CD14-positive monocyte (primary cell): ENCODE results near the gene TAF5L. TPM values are rescaled to one million over a fixed set of nuclear protein-coding genes. Genes with fewer than 3 reads are reported as not detected.

Experiments used
- DNase-seq, 3 donors: peaks; one replicate each; pipeline ENCODE4 v3.0.0-alpha.2; 2011 to 2022
- H2AFZ ChIP-seq: 2 replicates; pipeline ENCODE4 v1.6.0; 2012; ENCODE audit warnings: mild to moderate bottlenecking, low read depth, low read length, inconsistent platforms; ENCODE audit not compliant: insufficient read depth, poor library complexity, severe bottlenecking
- H3K27ac ChIP-seq, 2 donors: 1 replicate in 1 of 2; 2 replicates in 1 of 2; pipeline ENCODE4 v1.5.1; 2012 to 2013; ENCODE audit warnings: low read length in 2 of 2, control low read depth in 1 of 2, inconsistent platforms in 1 of 2, low read depth in 1 of 2, mild to moderate bottlenecking in 1 of 2
- H3K27me3 ChIP-seq, 2 donors: one replicate each; pipeline versions ENCODE4 v1.6.0 to v1.6.1; 2011 to 2013; ENCODE audit warnings: low read length in 2 of 2; ENCODE audit not compliant: control insufficient read depth in 2 of 2, insufficient read depth in 2 of 2
- H3K36me3 ChIP-seq, 2 donors: replicated peaks in 1 of 2; 1 replicate in 1 of 2; 2 replicates in 1 of 2; pipeline versions ENCODE4 v1.5.1 to v1.6.1; 2012 to 2013; ENCODE audit warnings: low read length in 2 of 2, control low read depth in 1 of 2, inconsistent platforms in 1 of 2, mild to moderate bottlenecking in 1 of 2; ENCODE audit not compliant: insufficient read depth in 2 of 2, control insufficient read depth in 1 of 2
- H3K4me1 ChIP-seq, 2 donors: 1 replicate in 1 of 2; 2 replicates in 1 of 2; pipeline versions ENCODE4 v1.5.1 to v1.6.1; 2012 to 2013; ENCODE audit warnings: low read length in 2 of 2, control low read depth in 1 of 2, inconsistent platforms in 1 of 2, mild to moderate bottlenecking in 1 of 2, moderate library complexity in 1 of 2; ENCODE audit not compliant: insufficient read depth in 2 of 2, control insufficient read depth in 1 of 2
- H3K4me2 ChIP-seq: replicated peaks from 2 replicates; pipeline ENCODE3; 2012; ENCODE audit warnings: low read length, moderate library complexity, mild to moderate bottlenecking; ENCODE audit not compliant: poor library complexity, severe bottlenecking; ENCODE audit errors: extremely low read depth
- H3K4me3 ChIP-seq, 3 experiments: fragments of 200-600 bp in 1 of 3; sonication (generic) in 1 of 3; replicated peaks in 1 of 3; 1 replicate in 2 of 3; 2 replicates in 1 of 3; pipeline ENCODE4 v1.5.1; 2011 to 2013; ENCODE audit warnings: low read length in 3 of 3, mild to moderate bottlenecking in 3 of 3, control low read depth in 2 of 3, low read depth in 2 of 3, inconsistent platforms in 1 of 3, moderate library complexity in 1 of 3
- H3K79me2 ChIP-seq: 2 replicates; pipeline ENCODE4 v1.6.0; 2012; ENCODE audit warnings: mild to moderate bottlenecking, control low read depth, inconsistent platforms, low read length, moderate library complexity; ENCODE audit not compliant: insufficient read depth
- H3K9ac ChIP-seq: 2 replicates; pipeline ENCODE4 v1.6.0; 2017; ENCODE audit warnings: low read length, mild to moderate bottlenecking; ENCODE audit not compliant: insufficient read depth, poor library complexity, severe bottlenecking
- H3K9me3 ChIP-seq, 2 donors: replicated peaks in 1 of 2; 1 replicate in 1 of 2; 2 replicates in 1 of 2; pipeline versions ENCODE4 v1.5.1 to v1.6.1; 2012 to 2013; ENCODE audit warnings: low read length in 2 of 2, control low read depth in 1 of 2; ENCODE audit not compliant: control insufficient read depth in 1 of 2, insufficient read depth in 1 of 2
- H4K20me1 ChIP-seq: 2 replicates; pipeline ENCODE4 v1.6.0; 2012; ENCODE audit warnings: mild to moderate bottlenecking, low read length, control low read depth, moderate library complexity; ENCODE audit not compliant: insufficient read depth
- H3K27ac Mint-ChIP-seq, 7 donors: one replicate each; pipeline ENCODE4 v1.8.0; 2020; ENCODE audit warnings: mild to moderate bottlenecking in 7 of 7, mixed read lengths in 7 of 7, moderate library complexity in 6 of 7, inconsistent platforms in 2 of 7
- H3K27me3 Mint-ChIP-seq, 3 donors: one replicate each; pipeline ENCODE4 v1.8.0; 2021 to 2022; ENCODE audit warnings: low read depth in 3 of 3, mild to moderate bottlenecking in 3 of 3, mixed read lengths in 3 of 3, moderate library complexity in 3 of 3, inconsistent platforms in 1 of 3
- H3K36me3 Mint-ChIP-seq, 2 donors: one replicate each; pipeline ENCODE4 v1.8.0; 2020; ENCODE audit warnings: mixed read lengths in 2 of 2, inconsistent platforms in 1 of 2, mild to moderate bottlenecking in 1 of 2
- H3K4me1 Mint-ChIP-seq: one replicate; pipeline ENCODE4 v1.8.0; 2020; ENCODE audit warnings: mild to moderate bottlenecking, mixed read lengths
- H3K4me3 Mint-ChIP-seq, 2 donors: one replicate each; pipeline ENCODE4 v1.8.0; 2020; ENCODE audit warnings: mild to moderate bottlenecking in 2 of 2, mixed read lengths in 2 of 2, moderate library complexity in 1 of 2
- H3K9me3 Mint-ChIP-seq, 7 donors: one replicate each; pipeline ENCODE4 v1.8.0; 2020 to 2022; ENCODE audit warnings: mixed read lengths in 7 of 7, mild to moderate bottlenecking in 6 of 7, moderate library complexity in 6 of 7, inconsistent platforms in 2 of 7
- CTCF ChIP-seq: fragments of 200-600 bp; IDR thresholded peaks from one replicate; pipeline ENCODE4 v1.8.0; 2022; ENCODE audit warnings: antibody characterized with exemption, mild to moderate bottlenecking
- WGBS: methylation state at CpG from one replicate; pipeline ENCODE4 v1.1.5; 2013; ENCODE audit warnings: missing lambda C conversion rate; ENCODE audit not compliant: insufficient coverage; 5-methylcytosine and 5-hydroxymethylcytosine counted together
- intact Hi-C, 2 donors: fragments of 100-400 bp; cut with micrococcal nuclease; formaldehyde crosslinking; loops; one replicate each; pipeline versions ENCODE4 v1.15.0 to v1.15.1; 2023
- polyA plus RNA-seq, 3 donors: library from polyadenylated mRNA; depleted of rRNA in 1 of 3; unstranded in 2 of 3; stranded (reverse) in 1 of 3; fragments of 300-500 nt in 2 of 3; fragments of >200 nt in 1 of 3; fragmentation: Illumina TruSeq in 2 of 3; gene quantifications; 1 replicate in 2 of 3; 2 replicates in 1 of 3; pipeline ENCODE4 v1.2.3, GENCODE V29; 2012 to 2021

Gene TAF5L
- polyA plus RNA-seq, 3 donors, result 3.8 to 15.4 (median 4.9) TPM

GRCh38 chr1:229554886-229555621, 70.9 kb downstream of the TAF5L start:
- no peaks in the 10 kb centered on the region for H3K9me3 Mint-ChIP-seq
- no peaks in the 10 kb centered on the region for H3K27me3 Mint-ChIP-seq
- TF ChIP-seq CTCF, result no peak
- Histone ChIP-seq H3K4me2 (no peak overlapping the region), H3K27ac (no peak overlapping the region), H3K9ac (no peak overlapping the region), H3K9me3 (no peaks in the 10 kb centered on the region), H3K4me3 (no peak overlapping the region), H4K20me1 (peaks cover 59% of the 10 kb centered on the region), H2AFZ (no peak overlapping the region), H3K4me1 (peaks cover 30 to 42% of the 10 kb centered on the region in 2 donors), H3K79me2 (peaks cover 89% of the 10 kb centered on the region), H3K27me3 (no peaks in the 10 kb centered on the region), H3K36me3 (no peaks in the 10 kb centered on the region)
- H3K4me1 Mint-ChIP-seq, result peaks cover 56% of the 10 kb centered on the region
- peaks cover 1 to 16% of the 10 kb centered on the region in 2 donors for H3K36me3 Mint-ChIP-seq
- no peak overlapping the region for H3K4me3 Mint-ChIP-seq
- no peak for DNase-seq
- H3K27ac Mint-ChIP-seq, result peak overlapping the region in 5 of 7 donors; percentile 41 to 66 (median 51)
- 72% methylated on average over 6 of the region's 10 CpGs for WGBS
- intact Hi-C loops, result loop anchor here (5.0 to 10.0 kb wide), 2 partner anchors 50 to 72 kb away; partner anchors contain the start of genes TAF5L (in 2 of the 2), URB2 (in 2 of the 2) and NUP133 (in 1 of the 2)

- Histone ChIP-seq H3K4me3 (no peak overlapping the region), H3K79me2 (peaks cover 93% of the 10 kb centered on the region), H3K9me3 (no peaks in the 10 kb centered on the region), H3K4me1 (peaks cover 25 to 35% of the 10 kb centered on the region in 2 donors), H3K36me3 (peaks cover 7 to 8% of the 10 kb centered on the region in 2 donors), H2AFZ (no peak overlapping the region), H3K4me2 (no peak overlapping the region), H3K27me3 (no peaks in the 10 kb centered on the region), H3K9ac (no peak overlapping the region), H4K20me1 (peaks cover 72% of the 10 kb centered on the region), H3K27ac (peak overlapping the region in 1 of 2 donors; percentile 11)
- peak in 2 of 3 donors; percentile 18 to 21 for DNase-seq
- peak overlapping the region; percentile 4 to 81 (median 27) for H3K27ac Mint-ChIP-seq
- no peak overlapping the region for H3K4me3 Mint-ChIP-seq
- 71% methylated on average over 7 of the region's 7 CpGs for WGBS
- H3K36me3 Mint-ChIP-seq, result peaks cover 13 to 25% of the 10 kb centered on the region in 2 donors
- H3K4me1 Mint-ChIP-seq, result peaks cover 51% of the 10 kb centered on the region
- no peaks in the 10 kb centered on the region for H3K27me3 Mint-ChIP-seq
- intact Hi-C loops, result loop anchor here in 1 of 2 donors (10.0 kb wide), 1 partner anchor 49 kb away; the partner anchor contains the start of gene NUP133
- no peaks in the 10 kb centered on the region for H3K9me3 Mint-ChIP-seq
- no peak for TF ChIP-seq CTCF
These were observed 72.2 kb downstream of the TAF5L start for GRCh38 chr1:229553621-229554130.
